HepG2 (cell line): ENCODE data around the gene RALB. TPM values are rescaled to one million over a fixed set of nuclear protein-coding genes. Genes with fewer than 3 reads are reported as not detected.
A peak's percentile ranks its signal among the peaks of the same experiment; 100 is the strongest.

Experiments used
- CBX2 ChIP-seq, 2 experiments: fragments of 200-600 bp in 1 of 2; sonication (generic); formaldehyde crosslinking in 1 of 2; IDR thresholded peaks; 2 replicates each; pipeline versions ENCODE4 v1.7.0 to v1.8.1; 2018 to 2022; ENCODE audit warnings: low read depth in 2 of 2, low read length in 1 of 2, mild to moderate bottlenecking in 1 of 2, missing genetic modification reagents in 1 of 2
- KAT7 ChIP-seq: IDR thresholded peaks from 2 replicates; pipeline ENCODE4 v1.6.1; 2018; ENCODE audit warnings: borderline replicate concordance, missing compliant biosample characterization
- MED8 ChIP-seq: sonication (generic); formaldehyde crosslinking; IDR thresholded peaks from 2 replicates; pipeline ENCODE4 v1.8.1; 2023; ENCODE audit warnings: mild to moderate bottlenecking, missing genetic modification reagents; ENCODE audit not compliant: insufficient replicate concordance
- MXD4 ChIP-seq: IDR thresholded peaks from 2 replicates; pipeline ENCODE4 v1.6.1; 2016; ENCODE audit warnings: mild to moderate bottlenecking, missing biosample characterization, missing genetic modification reagents
- NR2F6 ChIP-seq, 2 experiments: IDR thresholded peaks; 2 replicates each; pipeline ENCODE4 v1.6.1; 2016; ENCODE audit warnings: antibody characterized with exemption in 1 of 2, mild to moderate bottlenecking in 1 of 2
- PITX1 ChIP-seq: sonication (generic); formaldehyde crosslinking; IDR thresholded peaks from 2 replicates; pipeline ENCODE4 v1.5.1; 2020; ENCODE audit warnings: mild to moderate bottlenecking, missing genetic modification reagents
- PPARG ChIP-seq: conservative IDR thresholded peaks from 2 replicates; pipeline ENCODE4 v1.6.1; 2016; ENCODE audit warnings: missing biosample characterization, missing genetic modification reagents
- PRPF4 ChIP-seq: fragments of 200-400 bp; formaldehyde crosslinking; IDR thresholded peaks from 2 replicates; pipeline ENCODE4 v1.6.1; 2016; ENCODE audit warnings: low read length, low read depth; ENCODE audit not compliant: poor library complexity, severe bottlenecking
- REL ChIP-seq: sonication (generic); formaldehyde crosslinking; conservative IDR thresholded peaks from 2 replicates; pipeline ENCODE4 v1.8.0; 2022; ENCODE audit warnings: mild to moderate bottlenecking, missing genetic modification reagents, moderate library complexity
- SOX13 ChIP-seq, 3 experiments: fragments of 450-650 bp in 1 of 3; sonication (generic) in 1 of 3; formaldehyde crosslinking in 1 of 3; IDR thresholded peaks in 2 of 3; conservative IDR thresholded peaks in 1 of 3; 2 replicates each; pipeline versions ENCODE4 v1.5.0 to v1.6.1; 2016 to 2020; ENCODE audit warnings: antibody characterized with exemption in 1 of 3, mild to moderate bottlenecking in 1 of 3, missing compliant biosample characterization in 1 of 3, missing genetic modification reagents in 1 of 3, moderate library complexity in 1 of 3
- THAP11 ChIP-seq: IDR thresholded peaks from 2 replicates; pipeline ENCODE4 v1.6.1; 2016; ENCODE audit warnings: missing biosample characterization, missing genetic modification reagents
- ZNF530 ChIP-seq: sonication (generic); formaldehyde crosslinking; IDR thresholded peaks from 2 replicates; pipeline ENCODE4 v1.5.0; 2020; ENCODE audit warnings: low read depth, mild to moderate bottlenecking, missing genetic modification reagents
- ZNF550 ChIP-seq: sonication (generic); formaldehyde crosslinking; IDR thresholded peaks from 2 replicates; pipeline ENCODE4 v1.4.0; 2020; ENCODE audit warnings: mild to moderate bottlenecking, missing genetic modification reagents, borderline replicate concordance
- ZNF567 ChIP-seq: sonication (generic); formaldehyde crosslinking; IDR thresholded peaks from 2 replicates; pipeline ENCODE4 v1.8.1; 2023; ENCODE audit warnings: mild to moderate bottlenecking, missing genetic modification reagents, borderline replicate concordance
- ZNF619 ChIP-seq: sonication (generic); formaldehyde crosslinking; IDR thresholded peaks from 2 replicates; pipeline ENCODE4 v1.4.0; 2020; ENCODE audit warnings: mild to moderate bottlenecking, missing genetic modification reagents
- ZNF773 ChIP-seq: sonication (generic); formaldehyde crosslinking; IDR thresholded peaks from 2 replicates; pipeline ENCODE4 v1.4.0; 2020; ENCODE audit warnings: missing genetic modification reagents, borderline replicate concordance
- ZNF781 ChIP-seq: sonication (generic); formaldehyde crosslinking; IDR thresholded peaks from 2 replicates; pipeline ENCODE4 v1.5.1; 2020; ENCODE audit warnings: borderline replicate concordance, mild to moderate bottlenecking, missing genetic modification reagents; ENCODE audit errors: not compliant biosample characterization
- ZSCAN25 ChIP-seq: sonication (generic); formaldehyde crosslinking; IDR thresholded peaks from 2 replicates; pipeline ENCODE4 v1.8.0; 2022; ENCODE audit warnings: mild to moderate bottlenecking, missing genetic modification reagents
- polyA plus RNA-seq, 8 experiments: library from polyadenylated mRNA; depleted of rRNA in 3 of 8; stranded (reverse) in 7 of 8; unstranded in 1 of 8; fragments of >200 nt; fragmentation: Illumina TruSeq in 4 of 8; extraction: Trizol in 4 of 8; gene quantifications; 2 replicates each; pipeline versions ENCODE4 v1.2.1 to v1.2.3, GENCODE V29; 2011 to 2016; ENCODE audit warnings: low read depth in 4 of 8, missing spikeins in 1 of 8, mixed read lengths in 1 of 8; ENCODE audit not compliant: insufficient read depth in 1 of 8
- total RNA-seq, 5 experiments: library from RNA; depleted of rRNA; stranded (reverse); fragments of >200 nt; fragmentation: Illumina TruSeq; extraction: Trizol; gene quantifications; 2 replicates each; pipeline ENCODE4 v1.2.3, GENCODE V29; 2016; ENCODE audit warnings: low read depth in 1 of 5
- TF ChIP-seq, protein P1 (sequence below): sonication (generic); formaldehyde crosslinking; IDR thresholded peaks from 2 replicates; pipeline ENCODE4 v1.9.0; 2022; ENCODE audit warnings: low read depth, missing genetic modification reagents
- TF ChIP-seq, protein P2 (sequence below): sonication (generic); formaldehyde crosslinking; IDR thresholded peaks from 2 replicates; pipeline ENCODE4 v1.4.0; 2020; ENCODE audit warnings: missing genetic modification reagents
- TF ChIP-seq, protein P3 (sequence below): sonication (generic); formaldehyde crosslinking; IDR thresholded peaks from 2 replicates; pipeline ENCODE4 v1.5.0; 2020; ENCODE audit warnings: mild to moderate bottlenecking, missing genetic modification reagents

The RALB gene
- total and polyA plus RNA-seq, 2 of the 13 experiments (the other 11 are each of a cell fraction or from before 2014, with no cell fraction given) = 37.8 to 43.2 TPM

DNA sequence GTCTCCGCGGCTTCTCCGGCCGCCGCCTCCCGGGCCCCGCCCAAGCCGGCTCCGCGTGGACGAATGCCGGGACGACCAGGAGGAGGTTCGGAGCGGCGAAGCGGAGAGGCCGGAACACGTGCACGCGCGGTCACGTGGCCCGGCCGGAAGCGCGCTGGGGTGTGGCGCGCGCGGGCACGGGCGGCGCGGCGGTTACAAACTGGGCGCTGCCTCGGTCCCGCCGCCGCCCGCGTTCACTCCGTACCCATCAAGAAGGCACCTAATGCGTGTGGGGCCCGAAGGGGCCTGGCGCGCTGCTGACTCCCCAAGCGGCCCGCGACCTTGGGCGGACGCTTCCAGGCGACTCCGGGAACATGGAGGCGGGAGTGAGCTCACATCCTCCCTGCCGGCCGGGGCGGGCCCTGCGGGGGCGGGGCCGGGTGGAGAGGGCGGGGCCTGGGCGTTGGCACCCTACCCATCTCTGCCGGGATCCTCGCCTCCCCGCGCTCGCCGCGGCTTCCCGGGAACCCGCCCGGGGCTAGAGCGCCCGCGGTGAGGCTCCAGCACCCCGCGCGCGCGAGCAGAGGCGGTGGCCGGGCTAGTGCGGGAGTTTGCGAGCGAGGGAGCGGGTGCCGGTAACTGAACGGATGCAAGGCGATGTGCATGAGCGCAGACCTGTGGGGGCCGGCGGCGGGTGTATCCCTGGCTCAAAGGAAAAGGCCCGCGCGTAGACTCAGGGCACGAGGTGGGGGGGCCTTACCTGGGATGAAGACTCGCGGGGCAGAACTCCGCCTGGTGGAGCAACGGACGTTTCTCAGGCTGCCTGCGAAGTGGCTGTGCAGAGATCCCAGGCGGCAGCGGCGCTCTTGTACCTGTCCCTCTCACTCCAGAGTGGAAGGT lies 29.4 kb upstream of the RALB start, which contains the start of gene TMEM185B (continued):
- TF ChIP-seq, protein P1, sequence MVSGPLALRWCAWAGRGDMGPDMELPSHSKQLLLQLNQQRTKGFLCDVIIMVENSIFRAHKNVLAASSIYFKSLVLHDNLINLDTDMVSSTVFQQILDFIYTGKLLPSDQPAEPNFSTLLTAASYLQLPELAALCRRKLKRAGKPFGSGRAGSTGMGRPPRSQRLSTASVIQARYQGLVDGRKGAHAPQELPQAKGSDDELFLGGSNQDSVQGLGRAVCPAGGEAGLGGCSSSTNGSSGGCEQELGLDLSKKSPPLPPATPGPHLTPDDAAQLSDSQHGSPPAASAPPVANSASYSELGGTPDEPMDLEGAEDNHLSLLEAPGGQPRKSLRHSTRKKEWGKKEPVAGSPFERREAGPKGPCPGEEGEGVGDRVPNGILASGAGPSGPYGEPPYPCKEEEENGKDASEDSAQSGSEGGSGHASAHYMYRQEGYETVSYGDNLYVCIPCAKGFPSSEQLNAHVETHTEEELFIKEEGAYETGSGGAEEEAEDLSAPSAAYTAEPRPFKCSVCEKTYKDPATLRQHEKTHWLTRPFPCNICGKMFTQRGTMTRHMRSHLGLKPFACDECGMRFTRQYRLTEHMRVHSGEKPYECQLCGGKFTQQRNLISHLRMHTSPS (CRISPR knock-in tag) = peak; percentile 67; the same call in 1 of the 2 replicates
- no peak for TF ChIP-seq MED8 (CRISPR knock-in tag)
- no peak for TF ChIP-seq REL (CRISPR knock-in tag)
- TF ChIP-seq, protein P2, sequence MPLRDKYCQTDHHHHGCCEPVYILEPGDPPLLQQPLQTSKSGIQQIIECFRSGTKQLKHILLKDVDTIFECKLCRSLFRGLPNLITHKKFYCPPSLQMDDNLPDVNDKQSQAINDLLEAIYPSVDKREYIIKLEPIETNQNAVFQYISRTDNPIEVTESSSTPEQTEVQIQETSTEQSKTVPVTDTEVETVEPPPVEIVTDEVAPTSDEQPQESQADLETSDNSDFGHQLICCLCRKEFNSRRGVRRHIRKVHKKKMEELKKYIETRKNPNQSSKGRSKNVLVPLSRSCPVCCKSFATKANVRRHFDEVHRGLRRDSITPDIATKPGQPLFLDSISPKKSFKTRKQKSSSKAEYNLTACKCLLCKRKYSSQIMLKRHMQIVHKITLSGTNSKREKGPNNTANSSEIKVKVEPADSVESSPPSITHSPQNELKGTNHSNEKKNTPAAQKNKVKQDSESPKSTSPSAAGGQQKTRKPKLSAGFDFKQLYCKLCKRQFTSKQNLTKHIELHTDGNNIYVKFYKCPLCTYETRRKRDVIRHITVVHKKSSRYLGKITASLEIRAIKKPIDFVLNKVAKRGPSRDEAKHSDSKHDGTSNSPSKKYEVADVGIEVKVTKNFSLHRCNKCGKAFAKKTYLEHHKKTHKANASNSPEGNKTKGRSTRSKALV (CRISPR knock-in tag) = peak; percentile 80; the same call in 1 of the 2 replicates
- no peak for TF ChIP-seq ZNF773 (CRISPR knock-in tag)
- TF ChIP-seq PRPF4 = no peak
- no peak for TF ChIP-seq MXD4 (CRISPR knock-in tag)
- no peak for TF ChIP-seq NR2F6 (IDR thresholded peaks at IDR 0.05)
- TF ChIP-seq NR2F6 (CRISPR knock-in tag; IDR thresholded peaks at IDR 0.05) = no peak; the same call in 1 of the 2 replicates
- TF ChIP-seq SOX13 (IDR thresholded peaks at IDR 0.05) = no peak
- 0 out of 4 replicates have a peak, but pooled peaks of 1 of the 2 experiments have one; percentile 2 for TF ChIP-seq SOX13 (CRISPR knock-in tag; conservative IDR thresholded peaks at IDR 0.05 in 1 of 2, IDR thresholded peaks at IDR 0.05 in 1 of 2)
- TF ChIP-seq KAT7 = no peak
- no peak for TF ChIP-seq ZNF530 (CRISPR knock-in tag)
- no peak for TF ChIP-seq CBX2 (IDR thresholded peaks at IDR 0.05; ENCODE audit: low read depth, low read length)
- no peak for TF ChIP-seq CBX2 (CRISPR knock-in tag; IDR thresholded peaks at IDR 0.05; ENCODE audit: low read depth)
- TF ChIP-seq, protein P3, sequence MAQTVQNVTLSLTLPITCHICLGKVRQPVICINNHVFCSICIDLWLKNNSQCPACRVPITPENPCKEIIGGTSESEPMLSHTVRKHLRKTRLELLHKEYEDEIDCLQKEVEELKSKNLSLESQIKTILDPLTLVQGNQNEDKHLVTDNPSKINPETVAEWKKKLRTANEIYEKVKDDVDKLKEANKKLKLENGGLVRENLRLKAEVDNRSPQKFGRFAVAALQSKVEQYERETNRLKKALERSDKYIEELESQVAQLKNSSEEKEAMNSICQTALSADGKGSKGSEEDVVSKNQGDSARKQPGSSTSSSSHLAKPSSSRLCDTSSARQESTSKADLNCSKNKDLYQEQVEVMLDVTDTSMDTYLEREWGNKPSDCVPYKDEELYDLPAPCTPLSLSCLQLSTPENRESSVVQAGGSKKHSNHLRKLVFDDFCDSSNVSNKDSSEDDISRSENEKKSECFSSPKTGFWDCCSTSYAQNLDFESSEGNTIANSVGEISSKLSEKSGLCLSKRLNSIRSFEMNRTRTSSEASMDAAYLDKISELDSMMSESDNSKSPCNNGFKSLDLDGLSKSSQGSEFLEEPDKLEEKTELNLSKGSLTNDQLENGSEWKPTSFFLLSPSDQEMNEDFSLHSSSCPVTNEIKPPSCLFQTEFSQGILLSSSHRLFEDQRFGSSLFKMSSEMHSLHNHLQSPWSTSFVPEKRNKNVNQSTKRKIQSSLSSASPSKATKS (CRISPR knock-in tag) = no peak
- TF ChIP-seq ZNF619 (CRISPR knock-in tag) = no peak
- no peak for TF ChIP-seq ZNF550
- TF ChIP-seq ZNF781 (CRISPR knock-in tag) = no peak
- TF ChIP-seq PPARG = no peak
- no peak for TF ChIP-seq ZSCAN25 (CRISPR knock-in tag)
- TF ChIP-seq THAP11 (CRISPR knock-in tag) = no peak; the same call in 1 of the 2 replicates
- 0 out of 2 replicates have a peak, but pooled peaks have one; percentile 47 for TF ChIP-seq ZNF567 (CRISPR knock-in tag)
- peak; percentile 49; the same call in 1 of the 2 replicates for TF ChIP-seq PITX1 (CRISPR knock-in tag)
